Measurements from ENCODE around the gene PJA2.

PJA2 gene

GRCh38 chr5:109345699-109346098, 64.1 kb downstream of the PJA2 start:
- DNase-seq = no peak

GRCh38 chr5:109340351-109340750, 69.4 kb downstream of the PJA2 start:
- no peak for DNase-seq

GRCh38 chr5:109335114-109335513, 74.7 kb downstream of the PJA2 start:
- DNase-seq = no peak

GRCh38 chr5:109334056-109334455, 75.7 kb downstream of the PJA2 start:
- DNase-seq = no peak

GRCh38 chr5:109329333-109330237, 80.2 kb downstream of the PJA2 start:
- no peak for DNase-seq

- no peak for DNase-seq
Observed at GRCh38 chr5:109328626-109329025, 81.1 kb downstream of the PJA2 start.

GRCh38 chr5:109327570-109327969, 82.2 kb downstream of the PJA2 start:
- no peak for DNase-seq

- no peak for DNase-seq
Observed at GRCh38 chr5:109326919-109327318, 82.9 kb downstream of the PJA2 start.

- DNase-seq = no peak
Observed at GRCh38 chr5:109325456-109325855, 84.3 kb downstream of the PJA2 start.

GRCh38 chr5:109324931-109325330, 84.8 kb downstream of the PJA2 start:
- no peak for DNase-seq

- no peak for DNase-seq
Observed at GRCh38 chr5:109324351-109324750, 85.4 kb downstream of the PJA2 start.

- no peak for DNase-seq
Observed at GRCh38 chr5:109322694-109323093, 87.1 kb downstream of the PJA2 start.

GRCh38 chr5:109319351-109319750, 90.4 kb downstream of the PJA2 start:
- no peak for DNase-seq

- DNase-seq = no peak
Observed at GRCh38 chr5:109318455-109319108, 91.2 kb downstream of the PJA2 start.

- no peak for DNase-seq
Observed at GRCh38 chr5:109316634-109317033, 93.1 kb downstream of the PJA2 start.

GRCh38 chr5:109315245-109315644, 94.5 kb downstream of the PJA2 start:
- no peak for DNase-seq

- DNase-seq = no peak
Observed at GRCh38 chr5:109313127-109313526, 96.6 kb downstream of the PJA2 start.

GRCh38 chr5:109312695-109313094, 97.1 kb downstream of the PJA2 start:
- DNase-seq = no peak

- DNase-seq = no peak
Observed at GRCh38 chr5:109310315-109310714, 99.5 kb downstream of the PJA2 start.

GRCh38 chr5:109309326-109310063, 100.3 kb downstream of the PJA2 start:
- no peak for DNase-seq

- DNase-seq = no peak
Observed at GRCh38 chr5:109307951-109308350, 101.8 kb downstream of the PJA2 start.

- no peak for DNase-seq
Observed at GRCh38 chr5:109307456-109307855, 102.3 kb downstream of the PJA2 start.

GRCh38 chr5:109305352-109305751, 104.4 kb downstream of the PJA2 start:
- DNase-seq = no peak

GRCh38 chr5:109304309-109304708, 105.5 kb downstream of the PJA2 start:
- no peak for DNase-seq

Data from activated CD4-positive, alpha-beta T cell treated with anti-CD3 and anti-CD28 coated beads, Interleukin-2, Interleukin-6, amounts not matched to agents 100 ng/mL and 50 ng/mL, durations not matched to agents 16 hours and 8 hours (primary cell).